ENCODE measurements around the gene KCNQ4.

Gene KCNQ4

GRCh38 chr1:40755067-40755466 is 28.5 kb upstream of the KCNQ4 start:
- DNase-seq (ENCODE audit: low read depth, low spot score) = no peak

GRCh38 chr1:40756523-40756922 is 27.1 kb upstream of the KCNQ4 start:
- no peak for DNase-seq (ENCODE audit: low read depth, low spot score)

GRCh38 chr1:40757084-40757483 is 26.5 kb upstream of the KCNQ4 start:
- no peak for DNase-seq (ENCODE audit: low read depth, low spot score)

GRCh38 chr1:40758004-40758403 is 25.6 kb upstream of the KCNQ4 start:
- no peak for DNase-seq (ENCODE audit: low read depth, low spot score)

- no peak for DNase-seq (ENCODE audit: low read depth, low spot score)
These were observed 24.8 kb upstream of the KCNQ4 start for GRCh38 chr1:40758578-40759343.

- no peak for DNase-seq (ENCODE audit: low read depth, low spot score)
These were observed 22.6 kb upstream of the KCNQ4 start for GRCh38 chr1:40760984-40761383.

GRCh38 chr1:40762144-40762923 is 21.3 kb upstream of the KCNQ4 start:
- no peak for DNase-seq (ENCODE audit: low read depth, low spot score)

- no peak for DNase-seq (ENCODE audit: low read depth, low spot score)
These were observed 19.6 kb upstream of the KCNQ4 start for GRCh38 chr1:40763742-40764532.

GRCh38 chr1:40764981-40765380 is 18.6 kb upstream of the KCNQ4 start:
- no peak for DNase-seq (ENCODE audit: low read depth, low spot score)

- DNase-seq (ENCODE audit: low read depth, low spot score) = no peak
These were observed 17.6 kb upstream of the KCNQ4 start for GRCh38 chr1:40766017-40766416.

GRCh38 chr1:40766560-40766959 is 17.0 kb upstream of the KCNQ4 start:
- no peak for DNase-seq (ENCODE audit: low read depth, low spot score)

GRCh38 chr1:40768146-40768990 is 15.2 kb upstream of the KCNQ4 start:
- no peak for DNase-seq (ENCODE audit: low read depth, low spot score)

GRCh38 chr1:40769815-40770214 is 13.8 kb upstream of the KCNQ4 start:
- no peak for DNase-seq (ENCODE audit: low read depth, low spot score)

- DNase-seq (ENCODE audit: low read depth, low spot score) = no peak
These were observed 13.1 kb upstream of the KCNQ4 start for GRCh38 chr1:40770296-40771070.

- DNase-seq (ENCODE audit: low read depth, low spot score) = no peak
These were observed 11.2 kb upstream of the KCNQ4 start for GRCh38 chr1:40772146-40772955.

- no peak for DNase-seq (ENCODE audit: low read depth, low spot score)
These were observed 9.8 kb upstream of the KCNQ4 start for GRCh38 chr1:40773748-40774265.

- peak; percentile 47 for DNase-seq (ENCODE audit: low read depth, low spot score)
These were observed 9.2 kb upstream of the KCNQ4 start for GRCh38 chr1:40774266-40774998.

GRCh38 chr1:40776236-40777072 is 7.1 kb upstream of the KCNQ4 start:
- no peak for DNase-seq (ENCODE audit: low read depth, low spot score)
